AG09319 (cell line): ENCODE measurements around the gene VSTM4.
A peak's percentile ranks its signal among the peaks of the same experiment; 100 is the strongest.

ENCODE experiments used
- DNase-seq: peaks from one replicate; pipeline ENCODE4 v3.0.0-alpha.2; 2010; ENCODE audit warnings: low read depth; ENCODE audit errors: extremely low read depth
- CTCF ChIP-seq: IDR thresholded peaks from 2 replicates; pipeline ENCODE4 v1.5.1; 2011; ENCODE audit warnings: low read depth, mild to moderate bottlenecking, inconsistent platforms, low read length, moderate library complexity

Gene VSTM4

DNA sequence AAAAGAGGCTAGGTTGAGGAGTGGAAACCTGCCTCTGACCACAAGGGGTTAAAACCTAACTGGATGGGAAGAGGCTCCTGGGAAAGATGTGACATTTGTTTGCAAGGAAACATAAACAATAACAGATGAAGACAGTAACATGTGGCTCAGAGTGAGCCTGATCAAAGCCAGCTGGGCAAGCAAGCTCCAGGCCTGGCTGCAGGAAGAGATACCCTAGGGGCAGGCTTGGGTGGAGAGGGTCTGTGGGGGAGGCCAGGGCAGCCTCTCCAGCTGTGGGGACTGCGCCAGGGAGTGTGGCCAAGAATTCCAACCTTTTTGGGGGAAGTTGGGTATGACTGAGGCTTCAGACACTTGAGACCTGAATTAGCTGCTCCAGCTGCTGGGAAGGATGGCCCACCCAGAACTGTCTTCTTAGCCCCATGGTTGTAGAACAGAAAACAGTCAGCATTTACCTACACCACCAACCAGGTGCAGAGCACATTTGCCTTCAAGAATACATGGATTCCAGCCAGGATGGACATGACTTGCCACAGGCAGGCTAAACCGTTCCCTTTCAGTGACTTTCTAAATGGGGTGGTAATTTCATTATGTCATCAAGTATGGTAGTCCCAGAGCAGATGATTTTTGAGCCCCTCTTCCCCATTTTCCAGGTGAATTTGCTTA lies 28.9 kb upstream of the VSTM4 start:
- peak; percentile 74 for DNase-seq
- no peak for TF ChIP-seq CTCF

DNA sequence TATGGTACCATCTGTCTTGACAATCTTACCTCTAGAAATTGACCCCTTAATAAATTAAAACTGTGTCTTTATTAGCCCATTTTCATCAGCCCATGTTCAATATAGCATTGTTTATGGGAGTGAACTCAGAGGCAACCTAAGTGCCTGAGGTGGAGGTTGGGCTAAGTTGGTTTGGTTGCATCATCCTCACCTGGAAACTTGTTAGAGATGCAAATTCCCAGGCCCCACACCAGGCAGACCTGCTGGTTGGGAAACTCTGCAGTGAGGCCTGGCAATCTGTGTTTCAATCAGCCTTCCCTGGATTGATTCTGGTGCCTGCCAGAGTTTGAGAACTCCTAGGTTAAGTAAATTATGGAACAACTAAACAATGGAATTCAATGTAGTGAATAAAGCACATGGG lies 27.9 kb upstream of the VSTM4 start:
- no peak for TF ChIP-seq CTCF
- DNase-seq: no peak

DNA sequence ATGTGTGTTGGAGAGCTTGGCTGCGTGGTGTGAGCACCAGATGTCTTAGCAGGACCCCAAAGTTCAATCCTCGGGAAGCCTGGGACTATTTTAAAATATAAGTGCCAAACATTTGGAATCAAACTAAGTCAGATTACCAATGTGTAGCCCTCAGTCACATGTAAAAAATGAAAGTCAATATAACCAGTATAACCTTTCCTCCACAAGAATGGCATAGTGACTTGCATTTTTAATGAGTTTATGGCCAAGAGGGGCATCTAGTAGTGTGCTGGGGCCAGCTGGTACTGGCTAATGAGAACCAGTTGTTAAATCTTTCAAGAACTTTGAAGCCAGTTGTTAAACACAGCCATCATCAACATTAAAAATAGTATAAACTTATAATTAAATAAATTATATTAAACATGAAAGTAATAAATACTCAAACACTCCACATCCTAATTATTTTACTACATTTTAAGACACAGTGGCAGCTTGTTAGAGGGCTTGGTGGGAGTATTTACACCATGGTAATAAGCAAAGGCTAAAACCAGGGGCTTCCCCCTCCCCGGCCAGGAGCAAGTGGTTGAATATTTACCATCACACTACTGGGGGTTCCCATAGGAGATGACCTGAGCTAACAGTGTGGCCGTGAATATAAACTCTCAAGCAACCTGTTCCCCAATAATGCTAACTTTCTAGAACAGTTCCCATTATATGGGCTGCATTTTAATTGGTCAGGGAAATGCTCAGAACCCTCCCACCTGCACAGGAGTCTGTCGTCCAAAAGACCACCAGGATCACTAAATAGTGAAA lies 26.4 kb upstream of the VSTM4 start:
- no peak for TF ChIP-seq CTCF
- no peak for DNase-seq

DNA sequence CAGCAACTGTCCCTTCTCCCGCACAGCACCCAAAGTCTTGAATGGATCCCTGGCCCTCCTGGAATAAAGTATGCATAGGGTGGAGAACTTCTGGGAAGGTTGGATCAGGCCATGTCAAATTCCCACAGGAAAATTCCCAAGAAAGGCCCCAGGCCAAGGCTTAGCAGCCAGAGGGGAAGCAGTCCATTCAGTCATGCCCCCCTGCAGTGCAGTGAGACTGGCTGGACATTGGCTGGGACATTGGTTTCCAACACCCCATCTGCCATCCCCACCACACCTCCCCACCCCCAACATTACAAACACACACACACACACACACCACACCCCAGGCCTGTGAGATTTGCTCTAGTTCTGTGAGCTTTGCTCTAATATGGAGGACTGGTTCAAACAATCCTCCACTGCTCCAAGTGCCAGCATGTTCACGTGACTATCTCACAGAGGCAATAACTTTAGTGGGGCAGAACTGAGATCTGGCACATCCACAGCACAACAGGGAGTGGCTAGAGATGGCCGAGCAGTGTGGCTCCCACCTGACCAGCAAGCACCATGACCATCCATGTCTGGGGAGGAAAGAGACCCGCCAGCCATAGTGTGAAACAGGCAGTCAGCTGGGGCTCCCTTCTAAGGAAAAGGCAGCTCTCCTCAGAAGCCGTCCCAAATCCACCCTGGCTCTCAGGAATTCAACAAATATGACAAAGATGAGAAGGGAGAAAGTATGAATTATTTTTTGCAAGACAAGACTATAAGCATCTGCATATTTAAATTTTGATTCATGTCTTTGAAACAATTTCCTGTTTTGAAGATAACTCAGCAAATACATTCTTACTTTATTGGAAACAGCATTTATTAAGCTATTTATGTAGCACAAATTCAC lies 25.2 kb upstream of the VSTM4 start:
- no peak for DNase-seq
- TF ChIP-seq CTCF: no peak

DNA sequence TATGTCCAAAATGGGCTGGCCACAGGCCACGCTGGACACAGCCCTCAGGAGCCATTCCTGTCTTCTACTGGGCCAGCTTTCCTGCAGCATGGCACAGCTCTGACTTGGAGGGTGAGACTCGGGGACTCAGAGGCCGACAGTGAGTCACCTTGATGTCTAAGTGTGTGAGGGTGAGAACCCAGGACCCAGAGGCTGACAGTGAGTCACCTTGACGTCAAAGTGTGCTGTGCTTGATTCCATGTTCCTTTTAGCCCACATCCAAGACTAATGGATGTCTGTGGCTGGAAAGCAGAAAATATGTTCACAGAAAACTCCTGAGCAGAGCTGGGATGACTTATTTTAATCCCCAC lies 24.5 kb upstream of the VSTM4 start:
- no peak for DNase-seq

GRCh38 chr10:49139028-49139845 lies 23.9 kb upstream of the VSTM4 start:
- DNase-seq: peak; percentile 43
- no peak for TF ChIP-seq CTCF

More for the DNA sequence above, 24.5 kb upstream of the VSTM4 start:
- no peak for TF ChIP-seq CTCF
